Mesenchymal stem cell (in vitro differentiated cells and primary cell): ENCODE data around the gene WTAP.
"Not testable (repeated sequence)": the region's sequence is repeated elsewhere in the genome, so short reads cannot be mapped to it uniquely, and the experiment has no call there.

Experiments used
- DNase-seq: peaks from one replicate; pipeline ENCODE4 v3.0.0-alpha.2; 2013
- H2AFZ ChIP-seq: one replicate; pipeline ENCODE4 v1.6.1; 2013; ENCODE audit warnings: low read depth, mild to moderate bottlenecking, control low read depth, inconsistent platforms, low read length, moderate library complexity
- H2AK5ac ChIP-seq: 2 replicates; pipeline ENCODE4 v1.6.1; 2013; ENCODE audit warnings: low read length, moderate library complexity, mild to moderate bottlenecking, inconsistent platforms; ENCODE audit not compliant: severe bottlenecking
- H2BK120ac ChIP-seq: one replicate; pipeline ENCODE4 v1.6.1; 2013; ENCODE audit warnings: low read depth, mild to moderate bottlenecking, inconsistent platforms, low read length, moderate library complexity
- H2BK12ac ChIP-seq, 2 experiments: one replicate each; pipeline ENCODE4 v1.6.1; 2013; ENCODE audit warnings: inconsistent platforms in 2 of 2, low read length in 2 of 2, mild to moderate bottlenecking in 2 of 2, moderate library complexity in 2 of 2, control low read depth in 1 of 2
- H2BK15ac ChIP-seq: one replicate; pipeline ENCODE4 v1.6.1; 2013; ENCODE audit warnings: mild to moderate bottlenecking, low read depth, inconsistent platforms; ENCODE audit not compliant: poor library complexity, severe bottlenecking
- H2BK5ac ChIP-seq: 2 replicates; pipeline ENCODE4 v1.6.1; 2013; ENCODE audit warnings: low read depth, mild to moderate bottlenecking, low read length, control low read depth, inconsistent platforms; ENCODE audit not compliant: poor library complexity, severe bottlenecking
- H3K14ac ChIP-seq, 2 experiments: one replicate each; pipeline ENCODE4 v1.6.1; 2013; ENCODE audit warnings: inconsistent platforms in 2 of 2, low read length in 2 of 2, control low read depth in 1 of 2, mild to moderate bottlenecking in 1 of 2, moderate library complexity in 1 of 2
- H3K18ac ChIP-seq, 2 experiments: one replicate each; pipeline ENCODE4 v1.6.1; 2013; ENCODE audit warnings: inconsistent platforms in 2 of 2, low read length in 2 of 2, control low read depth in 1 of 2, low read depth in 1 of 2, mild to moderate bottlenecking in 1 of 2
- H3K23ac ChIP-seq, 2 experiments: one replicate each; pipeline ENCODE4 v1.6.1; 2013; ENCODE audit warnings: inconsistent platforms in 2 of 2, low read length in 2 of 2, mild to moderate bottlenecking in 2 of 2, moderate library complexity in 2 of 2, control low read depth in 1 of 2
- H3K27ac ChIP-seq: 2 replicates; pipeline ENCODE4 v1.5.1; 2013; ENCODE audit warnings: mild to moderate bottlenecking, moderate library complexity, low read length, control low read depth, inconsistent platforms; ENCODE audit not compliant: poor library complexity, severe bottlenecking
- H3K27me3 ChIP-seq, 2 experiments: 2 replicates each; pipeline versions ENCODE4 v1.6.1 to v1.7.0; 2013; ENCODE audit warnings: low read length in 2 of 2, mild to moderate bottlenecking in 2 of 2, moderate library complexity in 2 of 2, control low read depth in 1 of 2, inconsistent platforms in 1 of 2; ENCODE audit not compliant: control insufficient read depth in 1 of 2, insufficient read depth in 1 of 2
- H3K36me3 ChIP-seq, 2 experiments: 2 replicates each; pipeline versions ENCODE4 v1.6.1 to v1.7.0; 2013; ENCODE audit warnings: low read length in 2 of 2, control low read depth in 1 of 2, inconsistent platforms in 1 of 2, low read depth in 1 of 2, mild to moderate bottlenecking in 1 of 2; ENCODE audit not compliant: insufficient read depth in 2 of 2, control insufficient read depth in 1 of 2
- H3K4ac ChIP-seq, 2 experiments: one replicate each; pipeline ENCODE4 v1.6.1; 2013; ENCODE audit warnings: inconsistent platforms in 2 of 2, low read length in 2 of 2, mild to moderate bottlenecking in 2 of 2, moderate library complexity in 2 of 2, control low read depth in 1 of 2, low read depth in 1 of 2
- H3K4me1 ChIP-seq: 2 replicates; pipeline ENCODE4 v1.6.1; 2013; ENCODE audit warnings: low read depth, low read length, control low read depth; ENCODE audit not compliant: control insufficient read depth, insufficient read depth
- H3K4me2 ChIP-seq: 2 replicates; pipeline ENCODE4 v1.6.1; 2013; ENCODE audit warnings: low read length, mild to moderate bottlenecking, inconsistent platforms; ENCODE audit not compliant: poor library complexity, severe bottlenecking
- H3K4me3 ChIP-seq, 2 experiments: 2 replicates each; pipeline versions ENCODE4 v1.5.1 to v1.7.0; 2013; ENCODE audit warnings: low read length in 2 of 2, mild to moderate bottlenecking in 2 of 2, control low read depth in 1 of 2, low read depth in 1 of 2; ENCODE audit not compliant: insufficient read depth in 1 of 2
- H3K79me1 ChIP-seq: replicated peaks from 2 replicates; pipeline ENCODE4 v1.6.1; 2013; ENCODE audit warnings: mild to moderate bottlenecking, control low read depth, low read length, inconsistent platforms; ENCODE audit not compliant: poor library complexity, severe bottlenecking
- H3K9ac ChIP-seq: 2 replicates; pipeline ENCODE4 v1.7.0; 2013; ENCODE audit warnings: mild to moderate bottlenecking, low read length, moderate library complexity
- H3K9me3 ChIP-seq: 2 replicates; pipeline ENCODE4 v1.7.0; 2013; ENCODE audit warnings: mild to moderate bottlenecking, low read length; ENCODE audit not compliant: control insufficient read depth
- H4K8ac ChIP-seq: one replicate; pipeline ENCODE4 v1.6.1; 2013; ENCODE audit warnings: inconsistent platforms, mild to moderate bottlenecking, low read length, moderate library complexity
- H4K91ac ChIP-seq: one replicate; pipeline ENCODE4 v1.6.1; 2013; ENCODE audit warnings: mild to moderate bottlenecking, low read length, inconsistent platforms
- WGBS: methylation state at CpG from one replicate; pipeline ENCODE4 v1.1.7; 2013; ENCODE audit warnings: mixed read lengths; 5-methylcytosine and 5-hydroxymethylcytosine counted together

Gene WTAP

GRCh38 chr6:159722655-159723054, 4.7 kb upstream of the WTAP start:
- no peak overlapping the region for H3K9ac ChIP-seq
- no peak overlapping the region for H2BK12ac ChIP-seq
- H3K4me2 ChIP-seq = no peak overlapping the region
- no peaks in the 10 kb centered on the region for H3K27me3 ChIP-seq
- no peak overlapping the region for H2BK120ac ChIP-seq
- no peak overlapping the region for H2BK5ac ChIP-seq
- H4K8ac ChIP-seq = no peak overlapping the region
- H3K14ac ChIP-seq = no peak overlapping the region
- H2AFZ ChIP-seq = no peak overlapping the region
- peaks cover 21% of the 10 kb centered on the region for H3K79me1 ChIP-seq
- H3K9me3 ChIP-seq = no peaks in the 10 kb centered on the region
- H4K91ac ChIP-seq = no peak overlapping the region
- H3K27ac ChIP-seq = no peak overlapping the region
- no peak overlapping the region for H2BK15ac ChIP-seq
- peaks cover 1% of the 10 kb centered on the region for H3K4me1 ChIP-seq
- H3K23ac ChIP-seq = no peak overlapping the region
- H3K36me3 ChIP-seq = peaks cover 4 to 7% of the 10 kb centered on the region in 2 experiments
- no peak overlapping the region for H3K4ac ChIP-seq
- no peak overlapping the region for H3K18ac ChIP-seq
- no peak for DNase-seq
- H3K4me3 ChIP-seq = no peak overlapping the region
- no peak overlapping the region for H2AK5ac ChIP-seq

- Histone ChIP-seq H3K4me1 (peaks cover 1% of the 10 kb centered on the region), H3K18ac (no peak overlapping the region), H3K14ac (no peak overlapping the region), H2AK5ac (no peak overlapping the region), H3K79me1 (peaks cover 18% of the 10 kb centered on the region), H2AFZ (no peak overlapping the region), H3K27me3 (no peaks in the 10 kb centered on the region), H3K23ac (no peak overlapping the region), H4K91ac (no peak overlapping the region), H3K4me2 (no peak overlapping the region), H3K4me3 (no peak overlapping the region), H2BK12ac (no peak overlapping the region), H3K4ac (no peak overlapping the region), H3K9me3 (no peaks in the 10 kb centered on the region), H3K27ac (no peak overlapping the region), H3K9ac (no peak overlapping the region), H2BK15ac (no peak overlapping the region), H4K8ac (no peak overlapping the region), H2BK5ac (no peak overlapping the region), H2BK120ac (no peak overlapping the region), H3K36me3 (peaks cover 4 to 7% of the 10 kb centered on the region in 2 experiments)
- DNase-seq = no peak
- 100% methylated on average over 2 of the region's 2 CpGs for WGBS
Observed at GRCh38 chr6:159723259-159723658, 4.0 kb upstream of the WTAP start.

- Histone ChIP-seq H3K4ac (no peak overlapping the region), H3K4me2 (no peak overlapping the region), H3K23ac (no peak overlapping the region), H4K8ac (no peak overlapping the region), H3K36me3 (peaks cover 2 to 3% of the 10 kb centered on the region in 2 experiments), H2AK5ac (no peak overlapping the region), H3K27ac (no peak overlapping the region), H3K4me1 (peaks cover 1% of the 10 kb centered on the region), H3K4me3 (no peak overlapping the region), H3K27me3 (no peaks in the 10 kb centered on the region), H3K14ac (no peak overlapping the region), H3K9ac (peak overlapping the region; percentile 14), H4K91ac (no peak overlapping the region), H2BK15ac (no peak overlapping the region), H3K18ac (no peak overlapping the region), H3K79me1 (peaks cover 11% of the 10 kb centered on the region), H2AFZ (no peak overlapping the region), H2BK5ac (no peak overlapping the region), H2BK120ac (no peak overlapping the region), H3K9me3 (no peaks in the 10 kb centered on the region), H2BK12ac (no peak overlapping the region)
- no peak for DNase-seq
- WGBS = 100% methylated on average over 3 of the region's 4 CpGs
Observed at GRCh38 chr6:159724778-159725177, 2.5 kb upstream of the WTAP start.

- not testable (repeated sequence) for H2AFZ ChIP-seq, H3K4me1 ChIP-seq, H4K91ac ChIP-seq, H4K8ac ChIP-seq, H3K18ac ChIP-seq, H3K36me3 ChIP-seq, H2BK5ac ChIP-seq, H3K79me1 ChIP-seq, H2BK12ac ChIP-seq, H2AK5ac ChIP-seq, H3K4ac ChIP-seq, H3K27ac ChIP-seq, H3K4me3 ChIP-seq, H3K4me2 ChIP-seq, H3K27me3 ChIP-seq, DNase-seq, H2BK120ac ChIP-seq, H3K23ac ChIP-seq, H3K9me3 ChIP-seq, H2BK15ac ChIP-seq, H3K14ac ChIP-seq
- WGBS = 100% methylated on average over 3 of the region's 3 CpGs
- peak overlapping the region; percentile 14 for H3K9ac ChIP-seq
Observed at GRCh38 chr6:159725208-159725607, 2.1 kb upstream of the WTAP start.
